IMR-90 (cell line): ENCODE data around the gene CENPV. TPM values are rescaled to one million over a fixed set of nuclear protein-coding genes. Genes with fewer than 3 reads are reported as not detected.

ENCODE experiments used
- ATAC-seq: fragments of 200-7000 bp; cut with Tn5 transposase; 2 replicates; pipeline ENCODE4 v1.9.1; 2020; ENCODE audit warnings: low read depth, mild to moderate bottlenecking, moderate library complexity
- BruUV-seq: library from RNA; stranded (reverse); fragments of 400-500 nt; replicated peaks from 2 replicates; lab custom pipeline; 2021; lab: Mats Ljungman, UMichigan
- CTCF ChIA-PET: fragments of 300-600 bp; formaldehyde crosslinking; extraction: SDS; loops from one replicate; lab custom pipeline; 2021; ENCODE audit warnings: antibody characterized with exemption; lab: Yijun Ruan, JAX
- POLR2A ChIA-PET: fragments of 300-600 bp; sonication (Branson Sonifier 250); formaldehyde crosslinking; loops from one replicate; lab custom pipeline; 2022; ENCODE audit warnings: antibody characterized with exemption; ENCODE audit not compliant: unreplicated experiment; lab: Charles Lee
- DNase-seq: peaks from one replicate; pipeline ENCODE4 v3.0.0; 2013
- H2AFZ ChIP-seq: replicated peaks from 2 replicates; pipeline ENCODE3; 2013; ENCODE audit warnings: low read length, mild to moderate bottlenecking; ENCODE audit not compliant: poor library complexity
- H2AK5ac ChIP-seq: 2 replicates; pipeline ENCODE4 v1.6.1; 2013; ENCODE audit warnings: low read depth, low read length, inconsistent platforms
- H2AK9ac ChIP-seq: replicated peaks from 2 replicates; pipeline ENCODE3; 2013; ENCODE audit warnings: mild to moderate bottlenecking, low read depth, low read length, moderate library complexity; ENCODE audit not compliant: poor library complexity
- H2BK120ac ChIP-seq: 2 replicates; pipeline ENCODE4 v1.6.1; 2013; ENCODE audit warnings: low read depth, low read length, inconsistent platforms
- H2BK15ac ChIP-seq: 3 replicates; pipeline ENCODE4 v1.6.1; 2013; ENCODE audit warnings: low read depth, low read length, inconsistent platforms
- H2BK20ac ChIP-seq: 2 replicates; pipeline ENCODE4 v1.6.1; 2013; ENCODE audit warnings: low read depth, mild to moderate bottlenecking, inconsistent platforms, low read length, moderate library complexity
- H2BK5ac ChIP-seq: 2 replicates; pipeline ENCODE4 v1.6.1; 2013; ENCODE audit warnings: mild to moderate bottlenecking, low read depth, low read length, inconsistent platforms; ENCODE audit not compliant: poor library complexity, severe bottlenecking
- H3K14ac ChIP-seq: replicated peaks from 2 replicates; pipeline ENCODE4 v1.6.1; 2013; ENCODE audit warnings: low read depth, low read length, inconsistent platforms
- H3K18ac ChIP-seq: 2 replicates; pipeline ENCODE4 v1.6.1; 2013; ENCODE audit warnings: low read depth, low read length, control low read depth
- H3K23ac ChIP-seq: 2 replicates; pipeline ENCODE4 v1.6.1; 2013; ENCODE audit warnings: low read depth, low read length, inconsistent platforms
- H3K27ac ChIP-seq: 2 replicates; pipeline ENCODE4 v1.5.1; 2013; ENCODE audit warnings: mild to moderate bottlenecking, control low read depth, low read length; ENCODE audit not compliant: insufficient read depth
- H3K27me3 ChIP-seq: 2 replicates; pipeline ENCODE4 v1.6.1; 2013; ENCODE audit warnings: low read length; ENCODE audit not compliant: control insufficient read depth, insufficient read depth
- H3K36me3 ChIP-seq: 2 replicates; pipeline ENCODE4 v1.6.1; 2013; ENCODE audit warnings: low read length, mixed read lengths; ENCODE audit not compliant: control insufficient read depth, insufficient read depth
- H3K4ac ChIP-seq: 2 replicates; pipeline ENCODE4 v1.6.1; 2013; ENCODE audit warnings: low read depth, low read length, inconsistent platforms
- H3K4me1 ChIP-seq: 2 replicates; pipeline ENCODE4 v1.6.1; 2013; ENCODE audit warnings: low read length, mixed read lengths; ENCODE audit not compliant: control insufficient read depth, insufficient read depth
- H3K4me2 ChIP-seq: 2 replicates; pipeline ENCODE4 v1.6.1; 2013; ENCODE audit warnings: low read depth, mild to moderate bottlenecking, control low read depth, low read length, moderate library complexity
- H3K4me3 ChIP-seq: 2 replicates; pipeline ENCODE4 v1.5.1; 2013; ENCODE audit warnings: low read depth, mild to moderate bottlenecking, control low read depth, low read length, moderate library complexity; ENCODE audit not compliant: insufficient read depth
- H3K56ac ChIP-seq: 2 replicates; pipeline ENCODE4 v1.6.1; 2013; ENCODE audit warnings: low read length, inconsistent platforms; ENCODE audit not compliant: insufficient read depth; ENCODE audit errors: extremely low read depth
- H3K79me1 ChIP-seq, 2 experiments: 2 replicates each; pipeline ENCODE4 v1.6.1; 2013; ENCODE audit warnings: low read length in 2 of 2, inconsistent platforms in 1 of 2, low read depth in 1 of 2
- H3K9ac ChIP-seq: 2 replicates; pipeline ENCODE4 v1.6.1; 2013; ENCODE audit warnings: low read depth, low read length, control low read depth
- H3K9me1 ChIP-seq: 2 replicates; pipeline ENCODE4 v1.6.1; 2013; ENCODE audit warnings: low read length, inconsistent platforms; ENCODE audit not compliant: insufficient read depth
- H3K9me3 ChIP-seq: 2 replicates; pipeline ENCODE4 v1.6.1; 2013; ENCODE audit warnings: low read length; ENCODE audit not compliant: control insufficient read depth, insufficient read depth
- H4K20me1 ChIP-seq: 2 replicates; pipeline ENCODE4 v1.6.1; 2013; ENCODE audit warnings: low read length, inconsistent platforms; ENCODE audit not compliant: insufficient read depth
- H4K5ac ChIP-seq: 2 replicates; pipeline ENCODE4 v1.6.1; 2013; ENCODE audit warnings: mild to moderate bottlenecking, low read depth, low read length, control low read depth
- H4K8ac ChIP-seq, 2 experiments: 2 replicates each; pipeline ENCODE4 v1.6.1; 2013; ENCODE audit warnings: low read depth in 2 of 2, low read length in 2 of 2, control low read depth in 1 of 2, inconsistent platforms in 1 of 2
- H4K91ac ChIP-seq: 2 replicates; pipeline ENCODE4 v1.6.1; 2013; ENCODE audit warnings: low read depth, low read length, inconsistent platforms; ENCODE audit not compliant: insufficient read depth
- MXI1 ChIP-seq: IDR thresholded peaks from 2 replicates; pipeline ENCODE4 v1.6.1; 2012; ENCODE audit warnings: low read depth, mild to moderate bottlenecking, low read length, moderate library complexity, borderline replicate concordance
- RAD21 ChIP-seq: IDR thresholded peaks from 2 replicates; pipeline ENCODE4 v1.6.1; 2012; ENCODE audit warnings: low read length, improper control_type of control experiment
- RCOR1 ChIP-seq: IDR thresholded peaks from 2 replicates; pipeline ENCODE4 v1.6.1; 2012; ENCODE audit warnings: mild to moderate bottlenecking, low read length, improper control_type of control experiment; ENCODE audit not compliant: insufficient replicate concordance
- WGBS, 2 experiments: methylation state at CpG; one replicate each; pipeline versions ENCODE4 v1.1.5 to v1.1.7; 2013; ENCODE audit warnings: missing lambda C conversion rate in 2 of 2; ENCODE audit not compliant: insufficient read length in 1 of 2; ENCODE audit errors: extremely low coverage in 2 of 2; 5-methylcytosine and 5-hydroxymethylcytosine counted together
- dilution Hi-C: fragments of 300-500 bp; cut with HindIII; formaldehyde crosslinking; loops from one replicate; pipeline ENCODE4 v1.14.3; 2018; ENCODE audit warnings: low sequenced_read_pairs; ENCODE audit not compliant: unreplicated experiment
- in situ Hi-C: fragments of 300-500 bp; cut with MboI; formaldehyde crosslinking; loops from 3 replicates; pipeline ENCODE4 v1.14.3; 2019; ENCODE audit warnings: low sequenced_read_pairs, inconsistent platforms, mixed read lengths
- intact Hi-C: fragments of 100-400 bp; cut with micrococcal nuclease; formaldehyde crosslinking; loops from 2 replicates; pipeline ENCODE4 v1.10.0; 2022
- polyA plus RNA-seq, 3 experiments: library from polyadenylated mRNA; depleted of rRNA; stranded (reverse); fragments of >200 nt; gene quantifications; 2 replicates each; pipeline ENCODE4 v1.2.3, GENCODE V29; 2012; ENCODE audit warnings: low replicate concordance in 1 of 3
- total RNA-seq: library from RNA; depleted of rRNA; stranded (reverse); fragments of >200 nt; gene quantifications from 2 replicates; pipeline ENCODE4 v1.2.3, GENCODE V29; 2012
- TF ChIP-seq, protein P1 (sequence below): fragments of 150-350 bp; IDR thresholded peaks from 2 replicates; pipeline ENCODE4 v1.6.1; 2017; ENCODE audit warnings: mild to moderate bottlenecking, antibody characterized with exemption, low read length, low read depth

Gene CENPV
- total and polyA plus RNA-seq, 2 of the 4 experiments (the other 2 are of a cell fraction), result 35.3 to 49.8 TPM

DNA sequence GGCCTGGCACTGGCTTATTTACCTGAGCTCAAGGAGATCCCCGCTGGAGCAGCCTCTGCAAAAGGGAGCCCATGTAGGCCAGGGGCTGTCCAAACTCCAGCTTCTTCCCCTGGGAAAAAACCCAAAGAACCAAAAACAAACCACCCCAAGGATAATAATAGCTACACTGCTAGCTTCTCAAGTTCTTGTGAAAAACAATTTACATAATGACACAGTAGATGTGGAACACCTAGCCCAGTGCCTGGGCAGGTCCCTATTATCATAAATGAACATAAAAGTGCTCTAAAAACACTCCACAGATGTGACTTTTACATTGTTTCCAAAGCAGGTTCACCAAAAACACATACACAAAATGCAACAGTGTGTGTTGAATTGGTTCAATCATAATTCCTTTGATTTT is 27.3 kb downstream of the CENPV start:
- Histone ChIP-seq H2BK5ac (no peak overlapping the region), H3K4me2 (no peak overlapping the region), H2AK9ac (no peak overlapping the region), H3K27me3 (no peaks in the 10 kb centered on the region), H2BK120ac (no peak overlapping the region), H3K79me1 (peaks cover 0 to 4% of the 10 kb centered on the region in 2 experiments; a peak in 2 of 4 replicates), H3K9me3 (no peaks in the 10 kb centered on the region), H4K91ac (no peak overlapping the region), H4K20me1 (no peaks in the 10 kb centered on the region), H3K9ac (no peak overlapping the region), H3K27ac (no peak overlapping the region), H3K18ac (no peak overlapping the region), H3K9me1 (peaks cover 9% of the 10 kb centered on the region), H2AFZ (no peak overlapping the region), H3K14ac (no peak overlapping the region), H4K8ac (no peak overlapping the region), H4K5ac (no peak overlapping the region), H3K4me1 (0 out of 2 replicates have a peak, but pooled peaks cover 2% of the 10 kb centered on the region), H2BK15ac (no peak overlapping the region), H3K4ac (no peak overlapping the region), H3K36me3 (peaks cover 5% of the 10 kb centered on the region), H3K4me3 (no peak overlapping the region), H2AK5ac (no peak overlapping the region), H2BK20ac (no peak overlapping the region), H3K23ac (no peak overlapping the region), H3K56ac (no peak overlapping the region)
- TF ChIP-seq, protein P1, sequence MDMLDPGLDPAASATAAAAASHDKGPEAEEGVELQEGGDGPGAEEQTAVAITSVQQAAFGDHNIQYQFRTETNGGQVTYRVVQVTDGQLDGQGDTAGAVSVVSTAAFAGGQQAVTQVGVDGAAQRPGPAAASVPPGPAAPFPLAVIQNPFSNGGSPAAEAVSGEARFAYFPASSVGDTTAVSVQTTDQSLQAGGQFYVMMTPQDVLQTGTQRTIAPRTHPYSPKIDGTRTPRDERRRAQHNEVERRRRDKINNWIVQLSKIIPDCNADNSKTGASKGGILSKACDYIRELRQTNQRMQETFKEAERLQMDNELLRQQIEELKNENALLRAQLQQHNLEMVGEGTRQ, result no peak
- TF ChIP-seq RAD21 (no peak), RCOR1 (no peak), MXI1 (no peak)
- DNase-seq (no peak), ATAC-seq (no peak)
- no TSS peak for BruUV-seq
- no CpG with 5 or more reads among the region's 1 CpG for WGBS, 2 experiments
- in situ Hi-C loops (no loop called here), dilution Hi-C loops (no loop called here), intact Hi-C loops (no loop called here)
- POLR2A ChIA-PET, result no interaction called here
- CTCF ChIA-PET, result no interaction called here
